Hepatocyte (in vitro differentiated cells): ENCODE measurements around the gene NRP1. TPM values are rescaled to one million over a fixed set of nuclear protein-coding genes. Genes with fewer than 3 reads are reported as not detected.

ENCODE experiments used
- DNase-seq: peaks from one replicate; pipeline ENCODE4 v3.0.0-alpha.2; 2016; ENCODE audit warnings: low spot score
- H2AFZ ChIP-seq: fragments of 200-600 bp; sonication (generic); 2 replicates; pipeline ENCODE4 v1.6.0; 2016; ENCODE audit warnings: antibody characterized with exemption, mild to moderate bottlenecking
- H3K27ac ChIP-seq: fragments of 200-600 bp; sonication (generic); 2 replicates; pipeline ENCODE4 v1.5.1; 2016; ENCODE audit warnings: mild to moderate bottlenecking
- H3K27me3 ChIP-seq: fragments of 200-600 bp; sonication (generic); 2 replicates; pipeline ENCODE4 v1.6.1; 2016
- H3K36me3 ChIP-seq: fragments of 200-600 bp; sonication (generic); replicated peaks from 2 replicates; pipeline ENCODE4 v1.5.1; 2016; ENCODE audit warnings: low read depth; ENCODE audit not compliant: insufficient read depth
- H3K4me1 ChIP-seq: fragments of 200-600 bp; sonication (generic); 2 replicates; pipeline ENCODE4 v1.5.1; 2016; ENCODE audit warnings: mild to moderate bottlenecking, moderate library complexity; ENCODE audit not compliant: insufficient read depth
- H3K4me2 ChIP-seq: fragments of 200-600 bp; sonication (generic); 2 replicates; pipeline ENCODE4 v1.6.0; 2016
- H3K4me3 ChIP-seq: fragments of 200-600 bp; sonication (generic); 2 replicates; pipeline ENCODE4 v1.5.1; 2016; ENCODE audit warnings: mild to moderate bottlenecking
- H3K79me2 ChIP-seq: fragments of 200-600 bp; sonication (generic); 2 replicates; pipeline ENCODE4 v1.6.0; 2017; ENCODE audit warnings: mild to moderate bottlenecking
- H3K9me2 ChIP-seq: fragments of 200-600 bp; sonication (generic); replicated peaks from 2 replicates; pipeline ENCODE4 v1.6.0; 2017; ENCODE audit warnings: mild to moderate bottlenecking; ENCODE audit not compliant: insufficient read depth
- H3K9me3 ChIP-seq: fragments of 200-600 bp; sonication (generic); 2 replicates; pipeline ENCODE4 v1.5.1; 2016; ENCODE audit warnings: low read depth, mild to moderate bottlenecking
- H4K20me1 ChIP-seq: fragments of 200-600 bp; sonication (generic); 2 replicates; pipeline ENCODE4 v1.6.0; 2016; ENCODE audit warnings: mild to moderate bottlenecking; ENCODE audit not compliant: insufficient read depth, poor library complexity, severe bottlenecking
- CTCF ChIP-seq: fragments of 200-600 bp; sonication (generic); IDR thresholded peaks from 2 replicates; pipeline ENCODE4 v1.5.1; 2016; ENCODE audit warnings: antibody characterized with exemption, mild to moderate bottlenecking; ENCODE audit not compliant: poor library complexity
- EZH2 ChIP-seq: fragments of 200-600 bp; sonication (generic); IDR thresholded peaks from 2 replicates; pipeline ENCODE4 v1.6.1; 2016; ENCODE audit warnings: antibody characterized with exemption, mild to moderate bottlenecking, borderline replicate concordance
- EZH2phosphoT487 ChIP-seq: fragments of 200-600 bp; sonication (generic); IDR thresholded peaks from one replicate; pipeline ENCODE4 v1.6.1; 2018; ENCODE audit warnings: antibody characterized with exemption, mild to moderate bottlenecking, low read depth, moderate library complexity; ENCODE audit not compliant: unreplicated experiment, severe bottlenecking
- WGBS: methylation state at CpG from one replicate; pipeline ENCODE4 v1.1.6; 2016; ENCODE audit warnings: low lambda C conversion rate; ENCODE audit errors: missing lambda C conversion rate; 5-methylcytosine and 5-hydroxymethylcytosine counted together
- polyA plus RNA-seq: library from polyadenylated mRNA; unstranded; fragments of >200 nt; fragmentation: Nextera tagmentation; extraction: Ambion mirVana; gene quantifications from 2 replicates; pipeline ENCODE4 v1.2.1, GENCODE V29; 2016
- total RNA-seq: library from RNA; depleted of rRNA; stranded (reverse); fragments of >200 nt; gene quantifications from 2 replicates; pipeline ENCODE4 v1.2.3, GENCODE V29; 2014

NRP1 gene
- total and polyA plus RNA-seq, 2 experiments from 2014 or later: 32.2 to 46.9 TPM

GRCh38 chr10:33145451-33146188 is 188.8 kb downstream of the NRP1 start:
- no peaks in the 10 kb centered on the region for H4K20me1 ChIP-seq
- no peaks in the 10 kb centered on the region for H3K9me2 ChIP-seq
- H2AFZ ChIP-seq: no peak overlapping the region
- H3K27me3 ChIP-seq: no peaks in the 10 kb centered on the region
- no peak overlapping the region for H3K4me3 ChIP-seq
- WGBS: 97% methylated on average over 8 of the region's 8 CpGs
- no peaks in the 10 kb centered on the region for H3K36me3 ChIP-seq
- H3K4me2 ChIP-seq: no peak overlapping the region
- DNase-seq: no peak
- no peaks in the 10 kb centered on the region for H3K9me3 ChIP-seq
- no peak overlapping the region for H3K27ac ChIP-seq
- no peaks in the 10 kb centered on the region for H3K4me1 ChIP-seq
- TF ChIP-seq CTCF (no peak), EZH2 (no peak), EZH2phosphoT487 (no peak)
- H3K79me2 ChIP-seq: no peaks in the 10 kb centered on the region

DNA sequence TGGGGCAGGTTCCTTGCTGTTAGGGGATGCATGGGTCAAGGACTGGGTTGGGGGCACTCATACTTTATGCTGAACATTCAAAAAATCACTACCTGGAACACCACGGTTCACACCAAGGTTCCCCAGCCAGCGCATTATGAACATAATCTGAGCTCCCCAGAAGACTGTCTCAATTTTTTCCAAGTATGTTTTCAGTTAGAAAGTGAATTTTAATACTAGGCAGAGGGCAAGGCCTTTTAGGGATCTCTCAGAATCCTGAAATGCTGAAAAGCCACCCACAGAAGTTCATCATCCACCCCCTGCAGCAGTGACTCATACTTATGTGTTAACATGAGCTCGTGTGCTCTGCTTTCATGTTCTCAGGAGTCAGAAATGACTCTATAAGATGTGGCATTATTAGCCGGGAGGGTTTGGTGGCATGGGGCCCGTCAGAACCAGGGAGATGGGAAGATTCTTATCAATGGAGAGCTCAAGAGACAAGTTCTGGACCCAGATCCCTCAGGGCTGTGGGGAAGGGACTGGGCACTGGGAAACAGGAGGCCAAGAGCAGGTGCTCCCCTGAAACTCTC is 191.2 kb downstream of the NRP1 start:
- Histone ChIP-seq H3K4me2 (no peak overlapping the region), H3K79me2 (no peaks in the 10 kb centered on the region), H3K27ac (peak overlapping the region; percentile 13), H3K4me3 (no peak overlapping the region), H3K4me1 (no peaks in the 10 kb centered on the region), H2AFZ (no peak overlapping the region), H3K27me3 (no peaks in the 10 kb centered on the region), H3K9me2 (no peaks in the 10 kb centered on the region), H3K9me3 (no peaks in the 10 kb centered on the region), H4K20me1 (no peaks in the 10 kb centered on the region), H3K36me3 (no peaks in the 10 kb centered on the region)
- no peak for DNase-seq
- 79% methylated on average over 5 of the region's 5 CpGs for WGBS
- TF ChIP-seq EZH2: no peak
- TF ChIP-seq CTCF: no peak
- TF ChIP-seq EZH2phosphoT487: no peak

GRCh38 chr10:33142295-33142694 is 192.2 kb downstream of the NRP1 start:
- Histone ChIP-seq H4K20me1 (no peaks in the 10 kb centered on the region), H3K27ac (peak overlapping the region; percentile 13), H3K9me2 (no peaks in the 10 kb centered on the region), H2AFZ (no peak overlapping the region), H3K4me2 (no peak overlapping the region), H3K9me3 (no peaks in the 10 kb centered on the region), H3K4me3 (no peak overlapping the region), H3K27me3 (no peaks in the 10 kb centered on the region), H3K79me2 (no peaks in the 10 kb centered on the region), H3K4me1 (peaks cover 2% of the 10 kb centered on the region), H3K36me3 (no peaks in the 10 kb centered on the region)
- no peak for TF ChIP-seq EZH2phosphoT487
- TF ChIP-seq CTCF: no peak
- TF ChIP-seq EZH2: no peak
- no peak for DNase-seq
- WGBS: 66% methylated on average over 3 of the region's 4 CpGs
